GM23338 (cell line): Measurements from ENCODE around the gene BNC2. TPM values are rescaled to one million over a fixed set of nuclear protein-coding genes. Genes with fewer than 3 reads are reported as not detected.

Source experiments
- CREB1 ChIP-seq: fragments of 250-450 bp; sonication (Bioruptor Pico); IDR thresholded peaks from 2 replicates; pipeline ENCODE4 v1.5.0; 2020; ENCODE audit warnings: low read depth, mild to moderate bottlenecking, moderate library complexity
- CTCF ChIP-seq, 2 experiments: fragments of 200-600 bp in 1 of 2; sonication (generic) in 1 of 2; conservative IDR thresholded peaks; 2 replicates each; pipeline versions ENCODE4 v1.5.1 to v1.6.1; 2016 to 2017; ENCODE audit warnings: antibody characterized with exemption in 2 of 2, low read depth in 2 of 2, mild to moderate bottlenecking in 2 of 2, moderate library complexity in 1 of 2
- ETS1 ChIP-seq: IDR thresholded peaks from 2 replicates; pipeline ENCODE4 v1.6.1; 2016; ENCODE audit warnings: antibody characterized with exemption
- EZH2 ChIP-seq: fragments of 200-600 bp; sonication (generic); IDR thresholded peaks from one replicate; pipeline ENCODE4 v1.8.0; 2017; ENCODE audit warnings: antibody characterized with exemption, mild to moderate bottlenecking, low read depth; ENCODE audit not compliant: unreplicated experiment
- JUNB ChIP-seq: IDR thresholded peaks from one replicate; pipeline ENCODE4 v1.6.1; 2016; ENCODE audit warnings: antibody characterized with exemption; ENCODE audit not compliant: unreplicated experiment
- POLR2AphosphoS5 ChIP-seq: IDR thresholded peaks from 2 replicates; pipeline ENCODE4 v1.6.1; 2016; ENCODE audit warnings: antibody characterized with exemption, low read depth
- ZNF114 ChIP-seq: fragments of 250-450 bp; sonication (Bioruptor Pico); IDR thresholded peaks from 2 replicates; pipeline ENCODE4 v1.5.0; 2020; ENCODE audit warnings: mild to moderate bottlenecking, moderate library complexity
- ZNF331 ChIP-seq: fragments of 250-450 bp; sonication (Bioruptor Pico); IDR thresholded peaks from 2 replicates; pipeline ENCODE4 v1.5.0; 2020; ENCODE audit warnings: low read depth, mild to moderate bottlenecking, moderate library complexity
- ZNF462 ChIP-seq: fragments of 250-450 bp; sonication (Bioruptor Pico); IDR thresholded peaks from 2 replicates; pipeline ENCODE4 v1.5.0; 2020; ENCODE audit warnings: mild to moderate bottlenecking, moderate library complexity
- polyA plus RNA-seq: library from polyadenylated mRNA; unstranded; fragments of >200 nt; fragmentation: Nextera tagmentation; extraction: Ambion mirVana; gene quantifications from 2 replicates; pipeline ENCODE4 v1.2.1, GENCODE V29; 2016
- total RNA-seq: library from RNA; depleted of rRNA; stranded (reverse); fragments of >200 nt; shearing (Covaris generic); gene quantifications from 2 replicates; pipeline ENCODE4 v1.2.3, GENCODE V29; 2014

The BNC2 gene
- total and polyA plus RNA-seq, 2 experiments from 2014 or later, result 12.7 to 13.2 TPM

GRCh38 chr9:16543225-16543624 is 327.2 kb downstream of the BNC2 start (continued):
- TF ChIP-seq ZNF462 (CRISPR knock-in tag) (no peak), JUNB (no peak), POLR2AphosphoS5 (no peak), ZNF331 (CRISPR knock-in tag) (no peak), CTCF (conservative IDR thresholded peaks at IDR 0.05; ENCODE audit: low read depth in 2 of 2) (no peak), CREB1 (CRISPR knock-in tag) (no peak), EZH2 (no peak), ETS1 (no peak), ZNF114 (CRISPR knock-in tag) (no peak)
